Lower leg skin (tissue), 4 donors: ENCODE results near the gene IP6K3. TPM values are rescaled to one million over a fixed set of nuclear protein-coding genes. Genes with fewer than 3 reads are reported as not detected.

Experiments used
- DNase-seq, 2 donors: peaks; one replicate each; pipeline ENCODE4 v3.0.0-alpha.2; 2019; ENCODE audit warnings: low spot score in 2 of 2
- H3K4me3 ChIP-seq: fragments of 200-600 bp; sonication (generic); 2 replicates; pipeline ENCODE4 v1.5.1; 2017; ENCODE audit warnings: mild to moderate bottlenecking, low read depth; ENCODE audit not compliant: poor library complexity, severe bottlenecking
- POLR2A ChIP-seq, 2 donors: fragments of 450-650 bp; IDR thresholded peaks; one replicate each; pipeline ENCODE4 v1.6.1; 2016 to 2017; ENCODE audit warnings: antibody characterized with exemption in 2 of 2, mild to moderate bottlenecking in 1 of 2, moderate library complexity in 1 of 2
- WGBS, 2 donors: methylation state at CpG; one replicate each; pipeline ENCODE4 v1.1.5; 2018; 5-methylcytosine and 5-hydroxymethylcytosine counted together
- intact Hi-C: fragments of 100-400 bp; cut with DNase I; formaldehyde crosslinking; loops from one replicate; pipeline ENCODE4 v1.15.0; 2023; ENCODE audit warnings: low total_unique reads
- total RNA-seq, 4 donors: library from RNA; depleted of rRNA; stranded (reverse); fragments of >200 nt; gene quantifications; one replicate each; pipeline ENCODE4 v1.1.0, GENCODE V29; 2016
- TF ChIP-seq, protein P1 (sequence below), 3 donors: fragments of 450-650 bp; IDR thresholded peaks; one replicate each; pipeline ENCODE4 v1.5.1; 2016; ENCODE audit warnings: antibody characterized with exemption in 3 of 3, mild to moderate bottlenecking in 3 of 3, moderate library complexity in 2 of 3

The IP6K3 gene
- total RNA-seq, 4 donors from 2014 or later, result 0.45 TPM; not detected in 3

DNA sequence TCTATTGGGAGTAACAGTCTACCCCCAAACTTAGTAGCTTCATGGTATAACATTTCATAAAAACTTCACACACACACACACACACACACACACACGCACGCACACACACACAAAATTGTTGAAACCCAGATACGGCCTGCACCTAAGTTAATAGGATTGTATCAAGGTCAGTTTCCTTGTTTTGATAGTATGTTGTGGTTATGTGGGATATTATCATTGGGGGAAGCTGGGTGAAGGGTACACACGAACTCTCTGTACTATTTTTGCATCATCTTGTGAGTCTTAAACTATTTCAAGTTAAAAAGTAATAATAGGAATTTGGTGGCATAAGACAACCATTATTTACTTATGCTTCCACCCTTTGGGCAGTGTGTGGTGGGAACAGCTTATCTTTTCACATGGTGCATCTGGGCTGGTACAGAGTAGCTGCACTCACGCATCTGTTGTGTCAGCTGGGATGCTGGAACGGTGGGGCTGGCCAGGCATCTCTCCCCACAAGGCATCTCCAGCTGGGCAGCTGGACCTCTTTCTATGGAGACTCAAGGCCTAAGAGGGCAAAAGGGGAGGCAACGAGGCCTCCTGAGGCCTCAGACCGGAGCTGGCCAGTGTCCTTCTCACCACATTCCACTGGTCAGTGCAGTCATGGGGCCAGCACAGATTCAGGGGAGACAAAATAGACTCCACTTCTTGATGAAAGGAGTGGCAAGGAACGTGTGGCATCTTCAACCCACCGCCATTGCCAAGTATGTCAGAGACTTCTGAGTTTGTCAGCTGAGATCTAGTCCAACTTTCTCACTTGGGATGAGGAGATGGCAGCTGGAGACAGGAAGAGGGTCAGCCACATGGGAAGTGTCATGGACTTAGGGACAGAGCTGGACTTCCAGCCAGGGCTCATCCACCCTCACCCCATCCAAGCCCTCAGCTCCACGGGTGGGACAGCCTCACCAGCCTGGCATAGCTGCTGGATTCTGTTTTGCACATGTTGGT lies 20.5 kb upstream of the IP6K3 start:
- TF ChIP-seq POLR2A (IDR thresholded peaks at IDR 0.05), result no peak
- TF ChIP-seq, protein P1, sequence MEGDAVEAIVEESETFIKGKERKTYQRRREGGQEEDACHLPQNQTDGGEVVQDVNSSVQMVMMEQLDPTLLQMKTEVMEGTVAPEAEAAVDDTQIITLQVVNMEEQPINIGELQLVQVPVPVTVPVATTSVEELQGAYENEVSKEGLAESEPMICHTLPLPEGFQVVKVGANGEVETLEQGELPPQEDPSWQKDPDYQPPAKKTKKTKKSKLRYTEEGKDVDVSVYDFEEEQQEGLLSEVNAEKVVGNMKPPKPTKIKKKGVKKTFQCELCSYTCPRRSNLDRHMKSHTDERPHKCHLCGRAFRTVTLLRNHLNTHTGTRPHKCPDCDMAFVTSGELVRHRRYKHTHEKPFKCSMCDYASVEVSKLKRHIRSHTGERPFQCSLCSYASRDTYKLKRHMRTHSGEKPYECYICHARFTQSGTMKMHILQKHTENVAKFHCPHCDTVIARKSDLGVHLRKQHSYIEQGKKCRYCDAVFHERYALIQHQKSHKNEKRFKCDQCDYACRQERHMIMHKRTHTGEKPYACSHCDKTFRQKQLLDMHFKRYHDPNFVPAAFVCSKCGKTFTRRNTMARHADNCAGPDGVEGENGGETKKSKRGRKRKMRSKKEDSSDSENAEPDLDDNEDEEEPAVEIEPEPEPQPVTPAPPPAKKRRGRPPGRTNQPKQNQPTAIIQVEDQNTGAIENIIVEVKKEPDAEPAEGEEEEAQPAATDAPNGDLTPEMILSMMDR (IDR thresholded peaks at IDR 0.05), result no peak
- no peak for DNase-seq
- intact Hi-C loops, result no loop called here
- no peak overlapping the region for H3K4me3 ChIP-seq
- 74 to 78% methylated on average over 11 of the region's 11 CpGs for WGBS, 2 donors

DNA sequence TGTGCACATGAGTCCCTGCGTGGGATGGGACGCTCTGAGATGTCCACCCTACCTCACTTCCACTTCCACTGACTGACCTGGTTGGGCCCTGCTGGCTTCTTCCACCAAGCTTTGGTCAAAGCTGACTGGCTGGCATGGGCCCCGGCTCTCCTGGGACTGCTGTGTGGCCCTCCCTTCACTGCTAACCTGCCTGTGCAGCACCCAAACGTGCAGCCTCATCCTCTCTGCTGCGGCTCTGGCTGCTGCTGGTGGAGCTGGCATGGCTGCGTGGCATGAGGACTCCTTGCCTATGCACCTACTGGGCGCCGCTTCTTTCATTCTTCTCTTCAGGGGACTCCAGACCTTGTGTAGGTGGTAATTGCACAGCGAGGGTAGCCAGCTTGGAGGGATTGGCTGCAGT lies 18.7 kb upstream of the IP6K3 start:
- 85 to 93% methylated on average over 9 of the region's 9 CpGs for WGBS, 2 donors
- TF ChIP-seq POLR2A (IDR thresholded peaks at IDR 0.05), result no peak
- TF ChIP-seq, protein P1 (IDR thresholded peaks at IDR 0.05), result no peak
- intact Hi-C loops, result no loop called here
- no peak for DNase-seq
- H3K4me3 ChIP-seq, result no peak overlapping the region

DNA sequence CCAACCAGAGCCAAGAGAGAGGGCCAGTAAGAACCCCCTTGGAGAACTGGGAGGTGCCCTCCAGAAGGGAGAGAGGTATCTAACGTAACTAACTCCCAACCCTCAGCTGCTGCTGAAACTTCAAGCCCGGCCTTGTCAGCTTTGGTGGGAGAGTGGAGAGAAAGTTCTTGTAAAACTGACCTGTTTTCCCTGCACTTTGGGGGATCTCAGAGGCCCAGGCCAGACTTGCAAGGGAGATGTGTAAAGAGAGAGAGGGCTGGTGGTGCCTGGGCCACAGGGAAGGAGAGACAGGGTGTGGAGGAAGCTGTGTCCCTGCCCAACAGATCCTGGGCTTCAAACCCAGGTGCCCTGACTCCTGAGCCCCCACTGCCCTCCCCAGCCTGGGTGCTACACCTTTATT lies 17.3 kb upstream of the IP6K3 start:
- TF ChIP-seq, protein P1 (IDR thresholded peaks at IDR 0.05), result no peak
- no peak for TF ChIP-seq POLR2A (IDR thresholded peaks at IDR 0.05)
- WGBS, 2 donors, result 87% methylated on average over 2 of the region's 2 CpGs
- intact Hi-C loops, result no loop called here
- H3K4me3 ChIP-seq, result no peak overlapping the region
- no peak for DNase-seq

DNA sequence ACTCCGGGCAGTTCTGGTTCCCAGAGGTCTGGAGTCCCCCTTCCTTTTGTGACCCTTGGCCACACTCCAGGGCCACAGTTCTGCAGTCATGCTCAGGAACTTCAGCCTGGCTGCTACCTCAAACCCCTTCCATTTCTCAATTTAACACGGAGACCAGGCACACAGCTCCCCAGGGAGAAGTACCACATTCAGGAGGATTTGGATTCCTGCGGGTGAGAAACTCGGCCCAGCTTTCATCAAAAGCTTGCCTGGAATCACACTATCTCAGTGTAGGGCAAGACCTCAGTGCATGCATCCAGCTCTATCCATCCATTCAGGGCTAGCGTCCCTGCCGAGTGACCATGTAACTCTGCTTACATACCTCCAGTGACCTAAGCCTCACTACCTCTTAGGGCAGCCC lies 16.8 kb upstream of the IP6K3 start:
- 61 to 80% methylated on average over 6 of the region's 6 CpGs for WGBS, 2 donors
- no peak overlapping the region for H3K4me3 ChIP-seq
- intact Hi-C loops, result no loop called here
- TF ChIP-seq, protein P1 (IDR thresholded peaks at IDR 0.05), result no peak
- TF ChIP-seq POLR2A (IDR thresholded peaks at IDR 0.05), result no peak
- no peak for DNase-seq

DNA sequence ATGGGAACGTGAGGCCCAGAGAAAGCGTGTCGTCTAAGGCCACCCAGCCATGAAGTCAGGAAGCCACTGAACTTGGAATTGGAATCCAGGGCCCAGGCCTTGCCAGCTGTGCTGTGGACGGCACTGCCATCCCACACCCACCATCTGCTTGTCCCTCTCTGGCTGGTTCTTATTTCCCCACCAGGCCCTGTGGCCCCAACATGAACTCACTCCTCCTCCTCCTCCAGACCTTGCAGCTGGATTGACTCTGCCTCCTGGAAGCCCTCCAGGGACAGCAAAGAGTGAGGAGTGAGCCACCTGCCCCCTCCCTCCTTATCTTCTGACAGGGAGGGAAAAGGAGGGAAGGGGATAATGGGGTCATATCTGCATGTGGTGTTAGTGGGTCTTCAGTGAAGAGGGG lies 16.0 kb upstream of the IP6K3 start:
- TF ChIP-seq, protein P1 (IDR thresholded peaks at IDR 0.05), result no peak
- no peak for TF ChIP-seq POLR2A (IDR thresholded peaks at IDR 0.05)
- 84 to 90% methylated on average over 4 of the region's 4 CpGs for WGBS, 2 donors
- H3K4me3 ChIP-seq, result no peak overlapping the region
- intact Hi-C loops, result no loop called here
- no peak for DNase-seq
